UCSD-AML1 (cell line): ENCODE measurements around the gene ABHD17A.

Experiments used
- DNase-seq: peaks from one replicate; lab custom pipeline; 2025; ENCODE audit not compliant: unreplicated experiment; lab: John Stamatoyannopoulos, UW

The ABHD17A gene

GRCh38 chr19:1885398-1886119 is at the start of gene ABHD17A:
ABHD17A (minus strand) TSS chr19:1885496; CDS start chr19:1881566, 3,930 bp downstream.
- DNase-seq = peak; percentile 98

DNA sequence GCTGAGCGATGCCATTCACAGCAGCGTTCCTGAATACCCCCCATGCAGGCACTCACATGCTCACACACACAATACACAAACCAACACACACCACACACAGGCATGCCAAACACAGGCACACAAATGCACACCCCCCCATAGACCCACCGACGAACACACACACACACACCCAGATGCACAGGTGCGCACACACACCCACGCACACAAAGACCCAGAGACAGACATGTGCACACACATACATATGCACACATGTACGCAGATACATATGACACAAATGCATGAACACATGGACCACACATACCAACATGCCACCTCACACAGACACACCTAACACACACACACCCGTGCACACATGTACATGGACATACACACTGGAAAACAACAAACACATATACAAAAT is 48.6 kb upstream of the ABHD17A start:
- DNase-seq = no peak

GRCh38 chr19:1933244-1933643 is 47.9 kb upstream of the ABHD17A start:
- DNase-seq = no peak

DNA sequence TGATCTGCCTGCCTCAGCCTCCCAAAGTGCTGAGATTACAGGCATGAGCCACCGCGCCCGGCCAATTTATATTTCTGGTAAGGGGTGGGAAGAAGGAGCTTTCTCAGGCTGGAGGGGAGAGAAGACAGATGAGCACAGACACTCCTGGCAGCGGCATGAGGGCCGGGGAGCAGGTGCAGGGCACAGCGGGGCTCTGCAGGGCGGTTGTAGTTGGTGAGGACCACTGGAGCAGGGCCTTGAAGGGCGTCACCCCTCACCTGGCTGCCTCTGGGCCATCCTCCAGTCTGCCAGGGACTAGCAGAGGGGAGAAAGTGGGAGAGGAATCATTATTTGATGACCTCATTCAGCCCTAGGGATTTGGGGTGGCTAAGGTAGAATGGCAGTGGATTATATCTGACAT is 47.1 kb upstream of the ABHD17A start:
- DNase-seq = no peak

- no peak for DNase-seq
These were observed 46.1 kb upstream of the ABHD17A start for GRCh38 chr19:1931445-1931844.

DNA sequence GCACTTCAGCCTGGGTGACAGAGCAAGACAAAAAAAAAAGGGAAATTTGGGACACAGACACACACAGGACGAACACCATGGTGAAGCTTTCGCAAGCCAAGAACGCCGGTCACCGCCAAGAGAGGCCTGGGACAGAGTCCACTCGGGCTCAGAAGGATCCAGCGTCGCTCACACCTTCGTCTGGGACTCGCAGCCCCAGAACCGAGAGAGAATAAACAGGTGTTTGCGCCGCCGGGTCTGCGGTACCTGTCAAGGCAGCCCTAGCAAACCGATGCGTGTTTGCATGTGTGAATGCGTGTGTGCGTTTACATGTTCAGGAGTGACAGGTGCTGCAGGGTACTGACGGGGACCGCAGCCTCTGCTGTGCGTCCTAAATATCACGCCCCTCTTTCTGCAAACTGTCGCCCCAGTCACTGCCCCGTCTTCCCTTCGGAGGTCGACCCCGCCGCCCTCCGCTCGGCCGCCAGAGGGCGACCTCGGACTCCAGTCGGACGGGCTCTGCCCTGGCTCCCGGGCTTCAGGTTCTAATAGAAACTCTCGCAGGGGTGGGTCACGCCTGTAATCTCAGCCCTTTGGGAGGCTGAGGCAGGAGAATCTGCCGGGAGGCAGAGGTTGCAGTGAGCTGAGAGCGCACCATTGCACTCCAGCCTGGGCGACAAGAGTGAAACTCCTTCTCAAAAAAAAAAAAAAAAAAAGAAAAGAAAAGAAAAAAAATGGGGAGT is 43.9 kb upstream of the ABHD17A start:
- DNase-seq = peak; percentile 82

DNA sequence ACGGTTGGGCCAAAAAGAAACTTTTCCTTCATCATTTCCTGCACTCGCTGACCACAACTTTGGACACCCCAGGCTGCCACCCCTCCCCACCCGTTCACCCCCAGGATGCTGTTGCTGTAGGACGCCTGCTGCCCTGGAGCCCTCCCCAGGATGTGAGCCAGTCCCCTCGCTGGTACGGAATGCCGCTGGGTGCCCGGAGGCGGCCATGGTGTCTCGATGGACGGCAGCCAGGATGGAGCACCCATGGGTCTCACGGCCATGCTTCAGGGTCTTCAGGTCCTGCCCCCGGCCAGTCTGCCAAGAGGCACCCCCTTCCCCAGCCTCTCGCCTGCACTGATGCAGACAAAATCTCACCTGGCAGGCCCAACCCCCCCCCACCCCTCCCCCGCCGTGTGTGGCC is 40.2 kb upstream of the ABHD17A start:
- DNase-seq = no peak

- DNase-seq = no peak
These were observed 39.1 kb upstream of the ABHD17A start for GRCh38 chr19:1924320-1924961.

DNA sequence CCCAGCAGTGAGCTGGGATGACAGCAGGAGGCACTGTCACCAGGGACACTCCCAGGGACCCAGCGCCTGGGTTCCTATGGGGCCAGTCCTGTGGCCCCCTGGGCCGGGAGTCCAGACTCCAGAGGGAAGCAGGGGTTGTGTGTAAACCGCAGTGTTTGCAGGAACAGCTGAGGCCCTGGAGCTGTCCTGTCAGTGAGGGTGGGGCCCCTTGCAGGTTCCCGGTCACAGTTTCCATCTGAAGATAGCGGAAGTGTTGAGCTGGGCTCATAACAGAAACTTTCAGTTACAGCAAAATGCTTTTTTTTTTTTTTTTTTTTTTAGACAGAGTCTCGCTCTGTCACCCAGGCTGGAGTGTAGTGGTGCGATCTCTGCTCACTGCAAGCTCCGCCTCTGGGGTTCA is 38.0 kb upstream of the ABHD17A start:
- DNase-seq = no peak

DNA sequence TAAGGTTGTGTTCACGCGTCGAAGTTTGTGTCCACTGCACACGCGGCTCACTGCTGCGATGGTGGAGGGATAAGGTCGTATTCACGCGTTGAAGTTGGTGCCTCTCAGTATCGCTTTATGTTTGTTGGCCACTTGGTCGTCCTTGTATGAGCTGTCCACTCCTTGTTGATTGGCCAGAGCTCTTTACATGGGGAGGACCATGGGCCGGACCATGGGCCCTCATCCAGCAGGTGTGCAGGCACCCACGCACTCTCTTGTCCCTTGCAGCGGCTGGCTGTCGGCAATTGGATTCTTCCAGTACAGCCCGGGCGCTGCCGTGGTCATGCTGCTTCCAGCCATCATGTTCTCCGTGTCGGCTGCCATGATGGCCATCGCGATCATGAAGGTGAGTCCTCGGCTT is 37.5 kb upstream of the ABHD17A start:
- DNase-seq = no peak

DNA sequence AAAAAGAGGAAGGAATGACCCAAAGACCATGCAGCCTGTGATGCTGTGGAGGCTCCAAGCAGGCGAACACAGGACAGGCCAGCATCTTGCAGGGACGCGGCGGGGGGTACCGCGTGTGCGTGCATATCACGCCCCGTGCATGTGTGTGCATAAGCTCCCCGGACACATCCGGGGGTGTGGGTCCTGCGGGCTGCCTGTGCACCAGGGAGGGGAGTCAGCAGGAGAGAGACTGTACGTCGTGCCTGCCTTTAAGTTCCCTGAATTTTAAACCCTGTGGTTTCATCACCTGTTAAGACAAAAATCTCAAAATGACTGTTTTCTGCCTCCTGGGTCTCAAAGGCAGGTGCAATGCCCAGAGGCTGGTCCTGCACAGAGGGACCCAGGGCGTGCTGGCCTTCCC is 36.5 kb upstream of the ABHD17A start:
- DNase-seq = no peak

GRCh38 chr19:1921326-1921725 is 36.0 kb upstream of the ABHD17A start:
- no peak for DNase-seq

DNA sequence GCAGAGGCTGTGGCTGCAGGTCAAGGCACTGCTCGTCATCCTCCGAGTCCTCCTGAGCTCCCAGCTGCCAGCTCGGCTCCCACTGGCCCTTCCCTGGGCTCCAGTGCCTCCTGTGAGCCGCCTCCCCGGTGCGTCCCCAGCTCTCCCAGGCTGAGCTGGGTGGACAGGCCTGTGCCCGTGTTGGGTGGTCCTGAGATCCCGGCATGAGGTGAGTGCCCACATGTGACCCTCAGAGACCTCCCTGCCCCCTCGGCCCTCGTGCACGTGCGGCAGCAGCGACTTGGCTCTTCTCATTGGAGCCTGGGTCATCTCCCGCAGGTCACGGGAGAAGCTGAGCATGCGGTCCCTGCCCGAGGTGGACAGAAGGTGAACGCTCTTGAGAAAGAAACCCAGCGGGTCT is 35.3 kb upstream of the ABHD17A start:
- no peak for DNase-seq

DNA sequence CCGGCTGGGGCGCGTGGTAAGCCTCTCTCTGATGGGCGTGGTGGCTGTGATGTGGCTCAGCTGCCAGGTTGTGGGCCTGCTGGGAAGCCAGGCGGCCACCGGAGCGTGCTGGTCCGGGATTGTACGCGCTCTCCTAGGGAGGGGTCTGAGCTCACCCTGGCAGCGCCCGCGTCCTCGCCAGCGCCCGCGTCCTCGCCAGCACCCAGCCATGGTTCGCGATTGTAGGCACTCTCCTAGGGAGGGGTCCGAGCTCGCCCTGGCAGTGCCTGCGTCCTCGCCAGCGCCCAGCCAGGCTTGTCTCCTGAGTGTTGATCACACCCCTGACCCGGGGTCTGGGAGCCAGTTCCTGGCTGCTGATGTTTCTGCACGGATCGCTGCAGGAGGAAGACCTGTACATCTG is 33.7 kb upstream of the ABHD17A start:
- DNase-seq = no peak

DNA sequence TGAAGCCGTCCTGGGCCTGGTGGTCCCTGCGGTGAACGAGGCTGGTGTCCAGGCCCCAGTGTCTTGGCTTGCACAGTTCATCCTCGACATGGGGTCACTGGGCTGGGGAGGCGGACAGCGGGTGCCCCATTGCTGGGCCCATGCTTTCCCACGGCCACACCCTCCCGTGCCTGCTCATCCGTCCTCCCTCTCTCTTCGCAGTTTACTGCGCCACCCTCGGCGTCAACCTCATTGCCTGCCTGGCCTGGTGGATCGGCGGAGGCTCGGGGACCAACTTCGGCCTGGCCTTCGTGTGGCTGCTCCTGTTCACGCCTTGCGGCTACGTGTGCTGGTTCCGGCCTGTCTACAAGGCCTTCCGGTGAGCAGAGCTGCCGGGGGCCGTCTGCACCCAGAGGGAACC is 32.6 kb upstream of the ABHD17A start:
- DNase-seq = no peak

GRCh38 chr19:1917146-1917545 is 31.9 kb upstream of the ABHD17A start:
- DNase-seq = no peak

DNA sequence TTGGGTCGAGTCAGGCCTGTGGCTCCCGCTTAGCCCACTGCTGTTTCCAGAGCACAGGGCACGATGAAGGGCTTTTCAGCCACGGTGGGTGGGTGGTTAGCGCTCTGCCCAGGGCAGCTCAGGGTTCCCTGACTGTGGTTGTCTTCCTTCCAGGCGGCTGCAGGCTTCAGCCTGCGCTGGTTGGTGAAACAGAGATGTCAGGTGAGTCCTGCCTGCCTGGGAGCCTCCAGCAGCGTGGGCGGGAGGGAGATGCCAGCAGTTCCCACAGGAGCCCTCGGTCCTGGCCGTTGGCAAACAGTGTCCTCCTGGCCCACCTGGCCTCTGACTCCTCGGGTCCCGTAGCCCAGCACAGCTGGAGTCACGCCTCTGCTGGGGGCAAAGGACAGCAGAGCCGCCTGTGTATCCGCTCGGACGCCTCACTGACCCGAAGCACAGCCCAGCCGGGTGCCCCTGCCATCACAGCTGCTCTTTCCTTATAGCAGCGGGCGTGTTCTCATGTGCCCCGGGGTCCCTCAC is 29.6 kb upstream of the ABHD17A start:
- DNase-seq = no peak

DNA sequence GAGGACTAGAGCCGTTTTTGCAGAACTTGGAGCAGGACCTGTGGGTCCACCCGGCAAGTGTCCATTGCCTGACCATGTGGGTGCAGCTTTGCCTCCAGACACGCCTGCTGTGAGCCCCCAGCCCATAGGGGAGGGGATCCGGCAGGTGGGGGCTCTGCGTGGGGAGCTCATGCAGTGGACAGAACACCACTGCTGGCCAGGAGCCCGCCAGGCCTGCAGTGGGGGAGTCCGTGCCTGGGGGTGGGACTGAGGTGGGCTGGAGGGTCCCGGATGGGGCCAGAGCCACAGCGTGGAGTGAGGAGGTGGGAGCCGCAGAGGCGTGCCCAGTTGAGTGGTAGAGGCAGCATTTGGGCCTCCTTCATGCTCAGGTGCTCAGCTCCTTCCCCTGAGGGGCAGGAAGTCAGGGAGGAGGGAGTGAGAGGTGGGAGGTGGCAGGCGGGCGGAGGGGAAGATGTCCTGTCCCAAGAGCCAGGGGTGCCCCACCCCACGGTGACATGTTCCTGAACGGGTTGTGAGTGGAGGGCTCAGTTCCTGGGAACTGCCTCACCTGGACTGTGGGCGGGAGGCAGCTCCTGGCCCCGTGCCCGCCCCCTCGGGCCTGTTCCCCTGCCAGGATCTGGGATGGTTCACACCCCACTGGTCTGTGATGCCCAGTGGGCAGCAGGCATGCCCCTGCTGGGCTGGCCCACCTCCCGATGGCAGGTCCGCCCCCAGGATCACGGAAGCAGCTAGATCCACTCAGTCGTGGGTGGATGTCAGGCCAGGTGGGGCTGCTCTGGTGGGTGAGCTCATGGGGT is 28.7 kb upstream of the ABHD17A start:
- DNase-seq = no peak

- no peak for DNase-seq
These were observed 27.6 kb upstream of the ABHD17A start for GRCh38 chr19:1912760-1913505.

- DNase-seq = no peak
These were observed 26.7 kb upstream of the ABHD17A start for GRCh38 chr19:1911995-1912394.
